PC-9 (cell line): Measurements from ENCODE around the gene ANKRD10.

Experiments
- EZH2 ChIP-seq: fragments of 200-600 bp; sonication (generic); IDR thresholded peaks from 2 replicates; pipeline ENCODE4 v1.8.0; 2017; ENCODE audit warnings: antibody characterized with exemption, low read depth
- TF ChIP-seq, protein P1 (sequence below): fragments of 200-600 bp; sonication (generic); conservative IDR thresholded peaks from 2 replicates; pipeline ENCODE4 v1.6.1; 2017; ENCODE audit warnings: mixed run types, antibody characterized with exemption, mild to moderate bottlenecking, moderate library complexity

DNA sequence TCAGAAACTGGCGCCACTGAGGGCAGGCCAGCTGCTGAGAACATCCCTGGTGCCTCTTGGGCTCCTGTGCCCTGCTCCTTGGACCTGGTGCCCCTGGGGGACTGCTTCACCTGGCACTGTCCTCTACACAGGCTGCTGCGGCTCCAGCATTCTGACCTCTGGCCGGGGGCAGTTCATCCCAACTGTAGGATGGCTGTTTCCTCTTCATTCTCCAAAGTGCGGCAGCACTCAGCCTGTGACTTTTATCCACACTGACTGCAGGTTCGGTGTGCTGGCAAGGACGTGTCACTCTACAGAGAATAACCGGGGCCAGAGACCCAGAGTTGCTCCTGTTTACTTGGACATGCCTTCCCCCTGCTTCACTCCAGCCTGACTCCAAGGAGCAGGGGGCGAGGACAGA lies 7.6 kb upstream of the ANKRD10 start:
- TF ChIP-seq, protein P1, sequence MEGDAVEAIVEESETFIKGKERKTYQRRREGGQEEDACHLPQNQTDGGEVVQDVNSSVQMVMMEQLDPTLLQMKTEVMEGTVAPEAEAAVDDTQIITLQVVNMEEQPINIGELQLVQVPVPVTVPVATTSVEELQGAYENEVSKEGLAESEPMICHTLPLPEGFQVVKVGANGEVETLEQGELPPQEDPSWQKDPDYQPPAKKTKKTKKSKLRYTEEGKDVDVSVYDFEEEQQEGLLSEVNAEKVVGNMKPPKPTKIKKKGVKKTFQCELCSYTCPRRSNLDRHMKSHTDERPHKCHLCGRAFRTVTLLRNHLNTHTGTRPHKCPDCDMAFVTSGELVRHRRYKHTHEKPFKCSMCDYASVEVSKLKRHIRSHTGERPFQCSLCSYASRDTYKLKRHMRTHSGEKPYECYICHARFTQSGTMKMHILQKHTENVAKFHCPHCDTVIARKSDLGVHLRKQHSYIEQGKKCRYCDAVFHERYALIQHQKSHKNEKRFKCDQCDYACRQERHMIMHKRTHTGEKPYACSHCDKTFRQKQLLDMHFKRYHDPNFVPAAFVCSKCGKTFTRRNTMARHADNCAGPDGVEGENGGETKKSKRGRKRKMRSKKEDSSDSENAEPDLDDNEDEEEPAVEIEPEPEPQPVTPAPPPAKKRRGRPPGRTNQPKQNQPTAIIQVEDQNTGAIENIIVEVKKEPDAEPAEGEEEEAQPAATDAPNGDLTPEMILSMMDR, result no peak
- TF ChIP-seq EZH2, result no peak
